GM13977 (cell line): ENCODE data around the gene ANAPC15.

Experiments
- DNase-seq: peaks from one replicate; pipeline ENCODE4 v3.0.0; 2012; ENCODE audit warnings: low spot score
- CTCF ChIP-seq: IDR thresholded peaks from 2 replicates; pipeline ENCODE4 v1.5.1; 2012; ENCODE audit warnings: mild to moderate bottlenecking, control low read depth; ENCODE audit not compliant: insufficient read depth; ENCODE audit errors: extremely low read depth, missing control alignments
- in situ Hi-C: fragments of 300-500 bp; cut with MboI; formaldehyde crosslinking; loops from one replicate; pipeline ENCODE4 v1.12.0; 2022; ENCODE audit warnings: low sequenced_read_pairs, low pct_unique_long_range_greater_than_20kb, mixed read lengths, inconsistent platforms; ENCODE audit not compliant: unreplicated experiment

ANAPC15 gene

GRCh38 chr11:72088076-72088808 is 24.3 kb downstream of the ANAPC15 start:
- no peak for DNase-seq
- in situ Hi-C loops, result no loop called here
- no peak for TF ChIP-seq CTCF

- DNase-seq, result no peak
- in situ Hi-C loops, result no loop called here
- no peak for TF ChIP-seq CTCF
Measured at GRCh38 chr11:72085621-72086351, 26.7 kb downstream of the ANAPC15 start.

GRCh38 chr11:72084965-72085364 is 27.5 kb downstream of the ANAPC15 start:
- in situ Hi-C loops, result no loop called here
- TF ChIP-seq CTCF, result no peak
- no peak for DNase-seq

GRCh38 chr11:72084076-72084475 is 28.4 kb downstream of the ANAPC15 start:
- TF ChIP-seq CTCF, result no peak
- in situ Hi-C loops, result no loop called here
- no peak for DNase-seq

- no peak for DNase-seq
- in situ Hi-C loops, result no loop called here
- TF ChIP-seq CTCF, result no peak
Measured at GRCh38 chr11:72083414-72083813, 29.1 kb downstream of the ANAPC15 start.

- TF ChIP-seq CTCF, result no peak
- in situ Hi-C loops, result no loop called here
- DNase-seq, result no peak
Measured at GRCh38 chr11:72081821-72082453, 30.6 kb downstream of the ANAPC15 start.
